ENCODE data around the gene ARHGAP42. TPM values are rescaled to one million over a fixed set of nuclear protein-coding genes. Genes with fewer than 3 reads are reported as not detected.

ARHGAP42 gene
- total RNA-seq, 4 donors from 2014 or later, result 5.1 to 10.6 (median 8.0) TPM

DNA sequence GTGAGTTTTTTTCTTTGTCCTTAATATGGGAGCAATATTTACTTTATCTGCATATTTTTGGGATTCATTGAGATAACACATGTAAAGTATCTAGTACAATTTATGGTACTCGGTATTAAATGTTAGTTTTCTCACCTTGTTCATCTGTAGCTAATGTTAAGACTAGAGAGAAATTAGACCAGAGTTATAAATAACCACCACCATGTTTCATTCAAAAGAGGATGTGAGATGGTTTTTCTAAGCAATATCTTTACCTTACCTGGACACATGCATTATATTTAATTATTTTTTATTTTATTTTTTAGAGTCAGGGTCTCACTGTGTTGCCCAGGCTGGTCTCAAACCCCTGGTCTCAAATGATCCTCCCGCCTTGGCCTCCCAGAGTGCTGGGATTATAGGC is 18.4 kb downstream of the ARHGAP42 start:
- H3K4me3 ChIP-seq, result no peak overlapping the region

DNA sequence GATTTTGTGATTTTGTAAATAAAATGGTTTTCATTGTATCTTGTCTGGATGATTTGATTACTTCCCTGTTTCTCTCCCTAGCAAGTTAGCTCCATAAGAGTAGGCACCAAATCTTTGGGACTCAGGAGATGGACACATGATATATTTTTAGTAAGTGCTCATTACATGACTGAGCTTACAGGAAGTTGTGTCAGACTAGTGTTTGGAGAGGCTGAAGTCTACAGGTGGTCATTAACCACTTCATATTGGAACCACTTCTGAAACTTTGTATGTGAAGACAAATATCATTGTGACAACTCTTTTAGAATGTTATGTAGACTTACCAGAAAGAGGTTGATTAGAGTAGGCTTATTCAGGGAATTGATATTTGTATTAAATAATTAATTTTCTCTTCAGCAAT is 19.1 kb downstream of the ARHGAP42 start:
- peaks cover 0 to 3% (median 0%) of the 10 kb centered on the region in 4 donors for H3K4me1 ChIP-seq
- intact Hi-C loops (cut with DNase I), result no loop called here
- no peak overlapping the region for H3K4me3 ChIP-seq
- no peaks in the 10 kb centered on the region for H3K9me3 ChIP-seq
- TF ChIP-seq, protein P1, sequence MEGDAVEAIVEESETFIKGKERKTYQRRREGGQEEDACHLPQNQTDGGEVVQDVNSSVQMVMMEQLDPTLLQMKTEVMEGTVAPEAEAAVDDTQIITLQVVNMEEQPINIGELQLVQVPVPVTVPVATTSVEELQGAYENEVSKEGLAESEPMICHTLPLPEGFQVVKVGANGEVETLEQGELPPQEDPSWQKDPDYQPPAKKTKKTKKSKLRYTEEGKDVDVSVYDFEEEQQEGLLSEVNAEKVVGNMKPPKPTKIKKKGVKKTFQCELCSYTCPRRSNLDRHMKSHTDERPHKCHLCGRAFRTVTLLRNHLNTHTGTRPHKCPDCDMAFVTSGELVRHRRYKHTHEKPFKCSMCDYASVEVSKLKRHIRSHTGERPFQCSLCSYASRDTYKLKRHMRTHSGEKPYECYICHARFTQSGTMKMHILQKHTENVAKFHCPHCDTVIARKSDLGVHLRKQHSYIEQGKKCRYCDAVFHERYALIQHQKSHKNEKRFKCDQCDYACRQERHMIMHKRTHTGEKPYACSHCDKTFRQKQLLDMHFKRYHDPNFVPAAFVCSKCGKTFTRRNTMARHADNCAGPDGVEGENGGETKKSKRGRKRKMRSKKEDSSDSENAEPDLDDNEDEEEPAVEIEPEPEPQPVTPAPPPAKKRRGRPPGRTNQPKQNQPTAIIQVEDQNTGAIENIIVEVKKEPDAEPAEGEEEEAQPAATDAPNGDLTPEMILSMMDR (IDR thresholded peaks at IDR 0.05), result no peak
- TF ChIP-seq POLR2AphosphoS5 (IDR thresholded peaks at IDR 0.05), result no peak
- no peak for TF ChIP-seq POLR2A (IDR thresholded peaks at IDR 0.05; ENCODE audit: low read depth)
- no peak for TF ChIP-seq EP300 (IDR thresholded peaks at IDR 0.05)
- H3K27ac ChIP-seq (replicated peaks in 1 of 4), result no peak overlapping the region
- no peaks in the 10 kb centered on the region for H3K36me3 ChIP-seq
- no peak for DNase-seq (ENCODE audit: extremely low spot score)
- H3K27me3 ChIP-seq, result no peaks in the 10 kb centered on the region

More for the DNA sequence above, 18.4 kb downstream of the ARHGAP42 start:
- Histone ChIP-seq H3K9me3 (no peaks in the 10 kb centered on the region), H3K27ac (replicated peaks in 1 of 4) (no peak overlapping the region), H3K27me3 (no peaks in the 10 kb centered on the region), H3K4me1 (peaks cover 0 to 3% (median 0%) of the 10 kb centered on the region in 4 donors), H3K36me3 (no peaks in the 10 kb centered on the region)
- no peak for DNase-seq (ENCODE audit: extremely low spot score)
- intact Hi-C loops (cut with DNase I), result no loop called here
- TF ChIP-seq, protein P1 (IDR thresholded peaks at IDR 0.05), result no peak
- TF ChIP-seq EP300 (IDR thresholded peaks at IDR 0.05) (no peak), POLR2AphosphoS5 (IDR thresholded peaks at IDR 0.05) (no peak), POLR2A (IDR thresholded peaks at IDR 0.05; ENCODE audit: low read depth) (no peak)
- WGBS, result 89% methylated on average over 2 of the region's 2 CpGs

DNA sequence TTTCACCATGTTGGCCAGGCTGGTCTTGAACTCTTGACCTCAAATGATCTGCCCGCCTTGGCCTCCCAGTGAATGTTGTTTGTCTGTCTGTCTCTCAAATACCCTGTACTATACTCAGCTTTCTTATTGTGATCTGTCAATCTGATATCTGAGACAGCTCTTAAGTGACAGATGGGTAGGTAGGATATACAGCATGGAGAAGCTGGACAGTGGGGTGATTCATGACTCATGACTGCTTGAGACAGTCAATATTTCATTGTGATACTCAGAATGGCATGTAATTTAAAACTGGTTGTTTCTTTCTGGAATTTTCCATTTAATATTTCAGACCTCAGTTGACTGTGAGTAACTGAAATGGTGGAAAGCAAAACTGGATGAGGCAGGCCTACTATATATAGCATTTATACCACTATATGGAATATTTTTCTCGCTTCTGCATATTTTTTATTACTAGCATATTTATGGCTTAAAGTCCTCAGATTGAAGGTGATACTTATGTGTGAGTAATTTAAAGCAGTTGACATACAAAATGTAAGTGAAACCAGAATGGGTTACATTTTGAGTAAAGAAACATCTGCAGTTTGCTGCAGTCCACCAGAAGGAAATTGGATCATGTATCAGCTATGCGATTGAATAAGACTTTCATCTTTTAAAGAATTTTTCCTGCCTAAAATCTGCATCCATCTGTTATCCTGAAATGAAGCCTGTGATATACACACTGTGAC is 22.3 kb downstream of the ARHGAP42 start:
- H3K27ac ChIP-seq (replicated peaks in 1 of 4), result no peak overlapping the region
- no peaks in the 10 kb centered on the region for H3K27me3 ChIP-seq
- no peak for TF ChIP-seq POLR2A (IDR thresholded peaks at IDR 0.05; ENCODE audit: low read depth)
- no peak for TF ChIP-seq POLR2AphosphoS5 (IDR thresholded peaks at IDR 0.05)
- TF ChIP-seq, protein P1 (IDR thresholded peaks at IDR 0.05), result no peak
- no peak for TF ChIP-seq EP300 (IDR thresholded peaks at IDR 0.05)
- H3K4me1 ChIP-seq, result peaks cover 0 to 3% (median 0%) of the 10 kb centered on the region in 4 donors
- H3K4me3 ChIP-seq, result no peak overlapping the region
- WGBS, result 70% methylated on average over 3 of the region's 3 CpGs
- no peaks in the 10 kb centered on the region for H3K9me3 ChIP-seq
- intact Hi-C loops (cut with DNase I), result no loop called here
- H3K36me3 ChIP-seq, result no peaks in the 10 kb centered on the region
- DNase-seq (ENCODE audit: extremely low spot score), result no peak

DNA sequence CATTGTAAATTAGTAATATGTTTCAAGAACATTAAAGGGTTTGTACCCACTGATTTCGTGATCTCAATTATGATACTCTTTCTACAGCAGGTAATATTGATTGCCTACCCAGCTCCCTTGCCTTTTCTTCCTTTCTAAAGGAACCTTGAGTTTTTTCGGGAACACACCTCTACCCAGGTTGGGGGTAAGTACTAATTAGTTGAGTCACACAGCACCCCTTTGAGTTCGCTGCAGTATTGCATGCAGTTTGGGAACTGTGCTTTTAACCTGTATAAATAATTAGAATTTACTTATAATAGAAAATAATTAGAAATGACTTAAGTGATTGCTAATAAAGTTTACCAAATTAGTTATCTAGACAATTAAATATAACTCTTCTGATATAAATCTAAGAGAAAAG is 24.9 kb downstream of the ARHGAP42 start:
- TF ChIP-seq POLR2A (IDR thresholded peaks at IDR 0.05; ENCODE audit: low read depth) (no peak), EP300 (IDR thresholded peaks at IDR 0.05) (no peak), POLR2AphosphoS5 (IDR thresholded peaks at IDR 0.05) (no peak)
- TF ChIP-seq, protein P1 (IDR thresholded peaks at IDR 0.05), result no peak
- WGBS, result 76% methylated on average over 3 of the region's 3 CpGs
- no peak for DNase-seq (ENCODE audit: extremely low spot score)
- Histone ChIP-seq H3K4me1 (peaks cover 0 to 3% (median 0%) of the 10 kb centered on the region in 4 donors), H3K4me3 (no peak overlapping the region), H3K9me3 (no peaks in the 10 kb centered on the region), H3K27me3 (no peaks in the 10 kb centered on the region), H3K36me3 (no peaks in the 10 kb centered on the region), H3K27ac (replicated peaks in 1 of 4) (no peak overlapping the region)
- intact Hi-C loops (cut with DNase I), result no loop called here
